Cardiac septum (tissue), 1 donor: ENCODE measurements around the gene DEFB131A. TPM values are rescaled to one million over a fixed set of nuclear protein-coding genes. Genes with fewer than 3 reads are reported as not detected.
"Not testable (repeated sequence)": the region's sequence is repeated elsewhere in the genome, so short reads cannot be mapped to it uniquely, and the experiment has no call there.

Experiments used
- DNase-seq: peaks from one replicate; pipeline ENCODE4 v3.0.0-alpha.2; 2020; ENCODE audit warnings: low spot score
- intact Hi-C: fragments of 100-400 bp; cut with DNase I; formaldehyde crosslinking; loops from one replicate; pipeline ENCODE4 v1.14.0; 2022
- long read RNA-seq: library from polyadenylated mRNA; unstranded; transcript quantifications from one replicate; pipeline ENCODE4 v2.0.0, GENCODE V29; 2021
- total RNA-seq: library from RNA; stranded (reverse); fragmentation: NEBNext Ultra II Directional; extraction: Animal tissue kit (Norgen Biotek cat#: 25700); gene quantifications from one replicate; pipeline ENCODE4 v1.2.1, GENCODE V29; 2021
- donor health status: DM: no; HTN: no; CAD: no.

Gene DEFB131A, protein sequence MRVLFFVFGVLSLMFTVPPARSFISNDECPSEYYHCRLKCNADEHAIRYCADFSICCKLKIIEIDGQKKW
- total RNA-seq, result not detected
- long read RNA-seq, result 0 reads

DNA sequence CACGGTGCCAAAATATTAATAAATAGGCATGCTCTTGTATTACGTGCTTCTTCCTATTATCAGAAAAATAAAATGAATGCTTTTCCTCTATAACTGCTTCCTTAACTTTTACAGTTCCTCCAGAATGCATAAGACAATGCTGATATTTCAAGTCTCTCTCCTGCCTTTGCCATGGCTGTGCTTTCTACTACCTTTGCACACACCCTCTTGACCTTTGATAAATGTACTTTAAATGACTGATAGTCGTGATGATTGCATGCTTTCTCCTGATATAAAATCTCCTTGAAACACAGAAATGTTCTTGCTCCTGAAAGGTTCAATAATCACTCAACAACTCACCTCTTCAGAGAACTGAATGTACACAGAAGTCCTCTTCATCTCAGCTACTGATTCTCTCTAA lies at the start of gene DEFB131A:
Gene DEFB131A (plus strand): TSS at position 301 of the 400 bp plus-strand sequence. CDS start 120 bp downstream, outside the sequence.
- intact Hi-C loops, DNase-seq: not testable (repeated sequence)

GRCh38 chr4:9405774-9406173 lies 38.4 kb upstream of the DEFB131A start:
- intact Hi-C loops, DNase-seq: not testable (repeated sequence)

DNA sequence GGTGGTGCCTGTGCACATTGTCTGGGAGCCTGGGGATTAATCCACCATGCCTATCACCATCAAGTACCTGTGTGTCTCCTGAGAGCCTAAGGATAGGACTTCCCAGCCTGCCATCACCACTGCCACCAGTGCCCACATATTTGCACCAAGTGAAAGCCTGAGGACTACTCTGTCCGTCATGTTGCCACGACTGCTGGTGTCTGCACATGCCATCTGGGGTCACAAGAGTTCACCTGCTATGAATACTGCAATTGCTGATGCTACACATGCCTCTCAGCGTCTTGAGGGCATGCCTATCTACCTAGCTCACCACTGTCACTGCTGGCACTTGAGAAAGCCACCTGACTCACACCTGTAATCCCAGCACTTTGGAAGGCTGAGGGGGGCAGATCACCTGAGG lies 37.7 kb upstream of the DEFB131A start:
- DNase-seq, intact Hi-C loops: not testable (repeated sequence)

DNA sequence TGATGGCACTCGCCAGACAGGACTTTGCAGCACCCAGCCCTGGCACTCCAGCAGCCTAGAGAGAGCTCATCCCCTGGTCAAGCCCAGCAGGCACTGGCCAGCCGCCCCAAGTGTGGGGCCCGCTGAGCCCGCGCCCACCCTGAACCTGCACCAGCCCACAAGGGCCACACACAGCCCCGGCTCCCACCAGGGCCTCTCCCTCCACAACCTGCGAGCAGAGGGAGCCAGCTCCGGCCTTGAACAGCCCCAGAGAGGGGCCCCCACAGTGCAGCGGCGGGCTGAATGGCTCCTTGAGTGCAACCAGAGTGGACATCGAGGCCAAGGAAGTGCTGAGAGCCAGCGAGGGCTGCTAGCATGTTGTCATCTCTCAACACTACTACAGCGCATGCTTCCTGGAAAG lies 34.4 kb upstream of the DEFB131A start:
- intact Hi-C loops, result no loop called here
- DNase-seq, result no peak

DNA sequence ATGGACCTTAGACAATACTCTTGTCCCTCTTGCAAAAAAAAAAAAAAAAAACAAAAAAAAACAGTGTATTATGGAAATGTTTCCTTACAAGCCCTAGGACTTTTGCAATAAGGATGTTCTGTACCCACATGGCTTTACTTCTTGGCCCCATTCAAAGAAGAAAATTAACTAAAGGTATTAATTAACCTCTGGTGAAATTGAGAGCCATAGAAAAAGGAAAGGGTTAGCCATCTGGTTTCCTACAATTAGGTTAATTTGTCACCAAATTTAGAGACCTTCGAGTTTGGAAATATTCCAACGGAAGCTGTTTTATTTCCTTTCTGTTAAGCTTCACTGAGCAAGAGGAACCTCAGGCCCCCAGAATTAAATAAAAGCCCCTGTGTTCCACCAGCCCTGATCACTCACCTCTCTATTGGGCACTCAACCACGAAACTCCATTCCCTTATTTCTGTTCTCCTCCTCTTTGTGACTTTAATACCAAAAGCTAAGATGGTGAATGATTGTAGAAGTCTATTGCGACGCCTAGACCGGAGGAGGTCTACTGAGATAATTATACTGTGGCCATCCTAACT lies 22.2 kb upstream of the DEFB131A start:
- intact Hi-C loops, DNase-seq: not testable (repeated sequence)

DNA sequence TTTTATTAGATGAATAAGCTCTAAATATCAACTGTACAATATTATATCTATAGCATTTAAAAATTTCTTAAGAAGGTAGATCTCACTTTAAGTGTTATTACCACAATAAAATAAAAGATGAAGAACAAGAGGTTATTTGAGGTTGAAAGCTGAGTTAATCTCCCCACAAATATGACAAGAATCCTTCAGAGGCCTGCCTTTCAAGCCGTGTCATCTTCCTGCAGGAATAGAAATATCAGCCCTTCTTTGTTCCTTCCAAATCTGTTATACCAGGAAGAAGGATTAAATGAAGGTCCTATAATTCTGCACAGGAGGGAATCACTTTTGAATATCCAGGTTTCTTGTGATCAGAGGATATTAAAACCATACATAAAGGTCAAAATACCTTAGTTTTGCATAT lies 18.3 kb upstream of the DEFB131A start:
- intact Hi-C loops, DNase-seq: not testable (repeated sequence)

DNA sequence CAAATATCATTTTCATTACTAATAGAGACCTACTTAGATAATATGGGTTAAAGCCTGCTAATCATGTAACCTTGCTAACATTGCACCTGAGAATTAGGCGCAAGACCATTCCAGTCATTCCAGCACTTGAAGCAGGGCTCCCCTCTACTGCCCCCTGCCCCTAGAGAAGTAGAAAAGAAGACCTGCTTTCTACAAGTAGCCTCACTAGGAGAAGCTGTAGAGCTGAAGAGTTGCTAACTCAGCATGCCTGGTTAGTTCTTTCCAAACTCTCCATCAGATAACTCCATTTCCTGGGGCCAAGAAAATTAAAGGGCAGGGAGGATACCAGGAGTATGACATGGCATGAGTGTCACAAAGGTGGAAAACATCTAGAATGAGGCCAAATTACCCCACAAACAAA lies 14.2 kb upstream of the DEFB131A start:
- intact Hi-C loops, DNase-seq: not testable (repeated sequence)

- intact Hi-C loops, result not testable (repeated sequence)
Observed at GRCh38 chr4:9433320-9433719, 10.9 kb upstream of the DEFB131A start.

GRCh38 chr4:9436728-9437127 lies 7.5 kb upstream of the DEFB131A start:
- intact Hi-C loops, DNase-seq: not testable (repeated sequence)

More at GRCh38 chr4:9433320-9433719, 10.9 kb upstream of the DEFB131A start:
- DNase-seq, result not testable (repeated sequence)

- intact Hi-C loops, DNase-seq: not testable (repeated sequence)
Observed at GRCh38 chr4:9442355-9442754, 1.9 kb upstream of the DEFB131A start.

- intact Hi-C loops, DNase-seq: not testable (repeated sequence)
Observed at GRCh38 chr4:9444681-9445080, 467 bp downstream of the DEFB131A start.

GRCh38 chr4:9452251-9452650 lies 8.0 kb downstream of the DEFB131A start:
- intact Hi-C loops, DNase-seq: not testable (repeated sequence)

GRCh38 chr4:9454284-9454683 lies 10.1 kb downstream of the DEFB131A start:
- intact Hi-C loops, DNase-seq: not testable (repeated sequence)

DNA sequence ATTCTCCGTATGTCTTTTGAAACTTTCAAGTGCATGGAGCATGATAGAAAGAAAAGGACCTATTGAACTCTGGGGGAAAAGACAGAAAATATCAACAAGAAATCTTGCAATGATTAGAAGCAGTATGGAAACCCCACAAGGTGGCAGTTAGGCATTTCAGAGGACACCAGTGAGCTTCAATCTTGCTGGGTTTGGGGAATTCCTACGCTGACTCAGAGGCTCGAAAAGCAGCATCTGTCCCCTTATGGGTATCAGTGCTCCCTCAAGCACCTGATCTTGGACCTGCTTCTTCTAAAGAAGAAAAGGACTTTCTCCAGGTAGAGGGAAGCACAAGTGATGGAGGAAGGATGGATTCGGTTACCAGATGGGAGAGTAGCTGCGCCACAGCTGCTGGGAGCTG lies 10.8 kb downstream of the DEFB131A start:
- intact Hi-C loops, DNase-seq: not testable (repeated sequence)

DNA sequence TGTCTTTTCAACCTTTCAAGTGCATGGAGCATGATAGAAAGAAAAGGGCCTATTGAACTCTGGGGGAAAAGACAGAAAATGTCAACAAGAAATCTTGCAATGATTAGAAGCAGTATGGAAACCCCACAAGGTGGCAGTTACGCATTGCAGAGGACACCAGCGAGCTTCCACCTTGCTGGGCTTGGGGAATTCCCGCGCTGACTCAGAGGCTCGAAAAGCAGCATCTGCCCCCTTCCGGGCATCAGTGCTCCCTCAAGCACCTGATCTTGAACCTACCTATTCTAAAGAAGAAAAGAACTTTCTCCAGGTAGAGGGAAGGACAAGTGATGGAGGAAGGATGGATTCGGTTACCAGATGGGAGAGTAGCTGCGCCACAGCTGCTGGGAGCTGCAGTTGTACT lies 35.3 kb downstream of the DEFB131A start:
- DNase-seq, intact Hi-C loops: not testable (repeated sequence)

- intact Hi-C loops, result not testable (repeated sequence)
Observed at GRCh38 chr4:9480066-9480465, 35.9 kb downstream of the DEFB131A start.

DNA sequence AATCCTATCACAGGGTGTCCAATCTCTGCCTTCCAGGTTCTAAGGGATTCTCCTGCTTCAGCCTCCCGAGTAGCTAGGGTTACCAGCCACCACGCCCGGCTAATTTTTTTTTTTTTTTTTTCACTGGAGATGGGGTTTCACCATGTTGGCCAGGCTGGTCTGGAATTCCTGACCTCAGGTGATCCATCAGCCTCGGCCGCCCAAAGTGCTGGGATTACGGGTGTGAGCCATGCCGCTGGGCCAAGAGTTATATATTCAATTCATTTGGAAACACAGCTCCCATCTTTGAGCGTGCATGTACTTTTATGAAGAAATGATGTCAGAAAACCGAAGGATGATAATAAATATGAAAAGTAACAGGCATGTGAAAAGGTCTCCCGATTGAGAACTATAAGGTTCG lies 38.7 kb downstream of the DEFB131A start:
- DNase-seq, result not testable (repeated sequence)

More at GRCh38 chr4:9480066-9480465, 35.9 kb downstream of the DEFB131A start:
- not testable (repeated sequence) for DNase-seq

DNA sequence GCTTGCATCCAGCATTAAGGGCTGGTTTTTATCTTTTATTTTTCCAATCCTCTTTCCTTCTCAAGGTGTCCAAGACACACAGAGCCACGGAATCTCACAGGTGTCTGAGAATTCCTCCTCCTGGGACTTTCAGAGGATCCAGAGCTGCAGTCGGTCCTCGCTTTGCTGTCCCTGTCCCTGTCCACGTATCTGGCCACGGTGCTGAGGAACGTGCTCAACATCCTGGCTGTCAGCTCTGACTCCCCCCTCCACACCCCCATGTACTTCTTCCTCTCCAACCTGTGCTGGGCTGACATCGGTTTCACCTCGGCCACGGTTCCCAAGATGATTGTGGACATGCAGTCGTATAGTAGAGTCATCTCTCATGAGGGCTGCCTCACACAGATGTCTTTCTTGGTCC lies 39.5 kb downstream of the DEFB131A start:
- intact Hi-C loops, result not testable (repeated sequence)

More for the DNA sequence above, 38.7 kb downstream of the DEFB131A start:
- intact Hi-C loops, result not testable (repeated sequence)

DNA sequence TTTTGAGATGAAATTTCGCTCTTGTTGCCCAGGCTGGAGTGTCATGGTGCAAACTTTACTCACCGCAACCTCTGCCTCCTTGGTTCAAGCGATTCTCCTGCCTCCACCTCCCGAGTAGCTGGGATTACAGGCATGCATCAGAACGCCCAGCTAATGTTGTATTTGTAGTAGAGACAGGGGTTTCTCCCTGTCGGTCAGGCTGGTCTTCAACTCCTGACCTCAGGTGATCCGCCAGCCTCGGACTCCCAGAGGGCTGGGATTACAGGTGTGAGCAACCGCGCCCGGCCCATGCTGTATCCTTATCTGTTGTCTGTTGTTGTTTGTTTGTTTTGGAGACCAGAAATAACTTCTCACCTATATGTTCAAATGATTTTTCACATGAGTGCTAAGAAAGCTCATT lies 42.7 kb downstream of the DEFB131A start:
- intact Hi-C loops, DNase-seq: not testable (repeated sequence)

More for the DNA sequence above, 39.5 kb downstream of the DEFB131A start:
- not testable (repeated sequence) for DNase-seq

DNA sequence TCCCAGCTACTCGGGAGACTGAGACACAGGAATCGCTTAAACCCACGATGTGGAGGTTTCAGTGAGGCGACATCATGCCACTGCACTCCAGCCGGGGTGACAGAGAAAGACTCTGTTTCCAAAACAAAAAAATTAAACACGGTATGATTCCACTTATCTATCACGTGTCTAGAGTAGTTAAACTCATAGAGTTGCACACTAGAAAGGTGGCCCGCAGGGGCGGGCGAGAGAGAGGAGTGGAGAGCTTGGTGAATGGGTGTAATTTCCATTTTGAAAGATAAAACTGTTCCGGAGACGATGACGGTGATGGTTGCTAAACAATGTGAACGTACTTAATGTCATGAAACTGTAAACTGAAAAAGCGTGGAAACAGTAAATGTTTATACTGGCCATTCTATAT lies 44.6 kb downstream of the DEFB131A start:
- intact Hi-C loops, DNase-seq: not testable (repeated sequence)

DNA sequence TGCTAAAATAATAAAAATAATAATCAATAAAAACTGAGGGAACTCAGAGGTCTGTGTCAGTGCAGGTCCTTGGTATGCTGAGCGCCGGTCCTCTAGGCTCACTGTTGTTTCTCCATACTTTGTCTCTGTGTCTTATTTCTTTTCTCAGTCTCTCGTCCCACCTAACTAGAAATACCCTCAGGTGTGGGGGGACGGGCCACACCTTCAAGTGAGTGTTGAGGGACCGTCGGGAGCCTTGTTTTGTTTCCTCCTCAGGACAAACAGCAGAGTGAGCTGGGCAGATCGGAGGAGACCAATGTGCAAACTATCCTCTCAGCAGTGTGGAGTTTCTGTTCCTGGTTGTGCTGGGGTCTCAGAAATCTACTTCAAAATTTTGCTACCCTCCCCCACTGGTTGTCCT lies 46.3 kb downstream of the DEFB131A start:
- DNase-seq, intact Hi-C loops: not testable (repeated sequence)
